NOMO-1 (cell line): Measurements from ENCODE around the gene KLK15.
"Not testable (repeated sequence)": the region's sequence is repeated elsewhere in the genome, so short reads cannot be mapped to it uniquely, and the experiment has no call there.

Experiments
- DNase-seq, 2 experiments: peaks; one replicate each; lab custom pipeline; 2025; ENCODE audit not compliant: unreplicated experiment in 2 of 2; lab: John Stamatoyannopoulos, UW

Gene KLK15

DNA sequence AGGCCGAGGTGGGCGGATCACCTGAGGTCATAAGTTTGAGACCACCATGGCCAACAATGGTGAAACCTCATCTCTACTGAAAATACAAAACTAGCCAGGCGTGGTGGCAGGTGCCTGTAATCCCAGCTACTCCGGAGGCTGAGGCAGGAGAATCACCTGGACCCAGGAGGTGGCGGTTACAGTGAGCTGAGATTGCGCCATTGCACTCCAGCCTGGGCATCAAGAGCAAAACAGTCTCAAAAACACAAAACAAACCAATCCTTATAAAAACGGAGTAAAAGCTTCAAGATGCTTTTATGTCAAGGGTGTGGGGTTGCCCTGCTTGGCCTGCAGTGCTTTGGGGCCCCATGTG is 36.0 kb downstream of the KLK15 start:
- no peak for DNase-seq

DNA sequence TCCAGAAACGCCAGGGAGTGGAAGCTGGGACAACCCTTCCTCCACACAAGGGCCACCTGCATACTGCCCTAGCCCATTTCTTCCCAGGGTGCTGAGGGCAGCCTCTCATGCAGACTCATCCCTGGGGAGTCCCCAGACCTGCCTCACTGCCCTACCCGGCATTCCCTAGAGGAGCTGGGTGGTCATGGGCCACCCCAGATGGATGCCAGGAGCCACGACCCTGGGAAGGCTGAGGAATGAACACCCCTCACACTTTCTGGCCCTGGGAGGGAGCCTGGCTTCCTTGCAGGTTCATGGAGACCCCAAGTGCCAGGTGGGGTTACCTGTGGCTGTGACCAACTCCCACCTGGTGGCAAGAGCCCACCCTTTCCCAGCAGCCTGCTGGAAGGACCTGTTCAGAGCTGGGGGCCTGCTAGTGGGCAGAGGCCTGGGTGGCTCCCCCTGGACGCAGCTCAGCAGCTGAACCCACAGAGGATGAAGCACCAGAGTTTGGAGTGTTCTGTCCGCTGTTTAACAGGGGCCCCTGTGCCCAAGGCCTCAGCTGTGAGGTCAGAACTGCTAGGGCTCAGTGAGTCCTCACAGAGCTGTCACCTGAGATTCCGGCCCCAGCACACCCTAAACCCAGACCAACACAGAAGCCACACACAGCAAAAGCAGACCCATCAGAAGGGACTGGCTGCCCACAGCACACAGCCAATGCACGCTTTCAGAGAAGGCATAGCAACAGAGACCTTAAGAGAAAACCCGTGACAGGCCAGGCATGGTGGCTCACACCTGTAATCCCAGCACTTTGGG is 36.5 kb downstream of the KLK15 start:
- no peak for DNase-seq

DNA sequence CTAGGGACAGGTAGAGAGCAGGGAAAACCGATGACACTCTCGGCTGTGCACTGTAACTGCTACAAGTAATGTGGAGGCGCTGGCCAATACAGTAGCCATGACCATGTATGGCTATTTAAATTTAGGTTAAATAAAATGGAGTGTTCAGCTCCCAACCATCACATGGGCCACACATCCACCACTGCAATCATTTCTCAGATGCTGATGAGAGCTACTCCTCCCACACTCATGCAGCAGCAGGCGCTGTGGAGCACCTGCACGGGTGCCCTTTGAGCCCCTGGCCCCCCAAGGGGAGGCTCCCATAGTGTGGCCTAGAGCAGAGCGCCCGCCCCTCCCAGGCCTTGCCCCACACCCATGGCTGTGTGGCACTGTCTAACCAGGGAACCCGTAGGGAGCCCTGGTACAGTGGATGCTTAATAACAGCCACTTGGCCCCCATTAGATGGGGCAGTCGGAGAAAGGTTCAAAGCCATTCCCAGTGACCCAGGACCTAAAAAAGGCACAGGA is 37.2 kb downstream of the KLK15 start:
- DNase-seq, result no peak

DNA sequence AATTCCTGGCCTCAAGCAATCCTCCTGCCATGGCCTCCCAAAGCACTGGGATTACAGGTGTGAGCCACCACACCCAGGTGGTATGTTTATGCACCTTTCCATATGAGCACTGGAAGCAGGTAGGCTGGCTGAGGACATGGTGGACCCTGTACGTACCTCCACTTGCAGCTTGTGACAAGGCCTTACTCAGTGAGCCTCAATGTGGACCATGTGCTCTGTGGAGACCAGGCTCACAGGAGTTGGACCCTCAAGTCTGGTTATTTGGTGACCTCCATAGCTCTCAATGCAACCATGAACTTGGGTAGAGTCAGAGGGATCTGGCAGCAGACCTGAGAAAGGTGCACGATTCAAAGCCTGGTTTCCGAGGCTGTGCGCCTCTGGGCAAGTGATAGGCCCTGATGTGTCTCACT is 37.7 kb downstream of the KLK15 start:
- no peak for DNase-seq

DNA sequence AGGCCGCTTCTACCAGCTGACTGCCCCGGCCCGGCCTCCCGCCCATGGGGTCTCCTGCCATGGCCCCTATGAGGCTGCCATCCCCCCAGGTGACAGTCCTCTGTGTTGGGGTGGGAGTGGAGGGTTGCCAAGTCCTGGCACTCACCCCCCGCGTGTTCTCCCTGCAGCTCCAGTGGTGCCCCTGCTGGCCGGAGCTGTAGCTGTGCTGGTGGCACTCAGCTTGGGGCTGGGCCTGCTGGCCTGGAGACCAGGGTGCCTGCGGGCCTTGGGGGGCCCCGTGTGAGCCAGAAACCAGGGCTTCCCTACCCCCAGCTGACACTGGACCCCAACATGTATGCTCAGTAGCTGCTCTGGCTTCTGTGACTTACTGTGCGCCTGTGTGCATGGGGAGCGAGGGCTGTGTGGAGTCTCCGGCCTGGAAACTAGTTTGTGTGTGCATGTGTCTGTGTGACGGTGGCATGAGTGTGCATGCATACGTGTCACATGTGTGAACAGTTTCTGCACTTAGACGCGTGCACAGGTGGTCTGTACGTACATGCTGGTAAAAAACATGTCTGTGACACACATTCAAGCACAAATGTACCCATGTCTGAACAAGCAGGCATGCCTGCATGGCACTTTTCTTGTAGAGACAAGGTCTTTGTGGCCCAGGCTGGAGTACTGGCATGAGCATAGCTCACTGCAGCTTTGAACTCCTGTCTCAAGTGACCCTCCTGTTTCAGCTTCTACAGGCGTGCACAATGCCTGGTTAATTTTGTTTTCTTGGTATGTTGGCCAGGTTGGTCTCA is 38.3 kb downstream of the KLK15 start:
- no peak for DNase-seq

DNA sequence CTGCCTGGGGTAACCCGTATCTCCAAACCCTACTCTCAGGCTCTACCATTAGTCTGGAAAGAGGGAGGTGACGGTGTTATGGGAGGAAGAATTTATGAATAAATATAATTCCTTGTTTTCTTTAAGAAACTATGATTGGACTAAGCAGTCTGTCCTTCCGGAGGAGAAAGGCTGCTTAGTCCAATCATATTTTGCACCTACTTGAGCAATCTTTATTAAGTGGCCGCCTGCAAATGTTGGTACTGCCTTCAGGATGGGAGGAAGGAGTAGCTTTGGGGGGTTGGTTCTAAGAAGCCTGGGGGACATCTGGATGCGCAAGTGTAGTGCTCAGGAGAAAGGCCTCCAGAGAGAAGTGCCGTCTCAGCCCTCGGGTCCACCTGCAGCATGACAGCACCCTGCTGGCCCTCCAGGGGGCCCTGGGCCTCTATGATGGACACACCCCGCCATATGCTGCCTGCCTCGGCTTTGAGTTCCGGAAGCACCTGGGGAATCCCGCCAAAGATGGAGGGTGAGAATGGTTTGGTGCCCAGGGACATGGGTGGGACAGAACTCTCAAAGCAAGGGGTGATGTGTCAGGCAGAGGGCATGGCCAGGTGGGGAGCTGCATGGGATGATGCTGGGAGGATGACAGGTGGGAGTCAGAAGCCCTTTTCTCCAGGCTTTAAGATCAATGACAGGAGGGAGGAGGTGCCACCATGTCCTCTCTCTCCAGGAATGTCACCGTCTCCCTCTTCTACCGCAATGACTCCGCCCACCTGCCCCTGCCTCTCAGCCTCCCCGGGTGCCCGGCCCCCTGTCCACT is 39.1 kb downstream of the KLK15 start:
- peak in 1 of 2 experiments; percentile 24 for DNase-seq

DNA sequence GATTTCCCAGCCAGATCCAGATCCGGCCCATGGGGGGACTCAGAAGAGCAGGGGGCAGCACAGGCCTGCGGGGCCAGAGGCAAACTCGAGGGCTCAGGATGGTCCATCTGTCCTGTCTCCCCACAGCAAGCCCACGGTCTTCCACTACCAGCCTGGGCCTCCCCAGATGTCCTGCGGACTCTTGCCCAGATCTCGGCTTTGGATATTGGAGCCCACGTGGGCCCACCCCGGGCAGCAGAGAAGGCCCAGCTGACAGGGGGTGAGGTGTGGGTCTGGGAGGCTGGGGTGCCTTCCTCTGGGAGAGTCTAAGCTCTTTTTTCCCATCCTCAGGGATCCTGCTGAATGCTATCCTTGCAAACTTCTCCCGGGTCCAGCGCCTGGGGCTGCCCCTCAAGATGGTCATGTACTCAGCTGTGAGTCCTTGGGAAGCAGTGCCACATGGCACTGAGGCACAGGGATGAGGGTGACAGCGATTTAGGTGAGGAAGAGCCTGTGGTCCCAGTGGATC is 39.8 kb downstream of the KLK15 start:
- no peak for DNase-seq

DNA sequence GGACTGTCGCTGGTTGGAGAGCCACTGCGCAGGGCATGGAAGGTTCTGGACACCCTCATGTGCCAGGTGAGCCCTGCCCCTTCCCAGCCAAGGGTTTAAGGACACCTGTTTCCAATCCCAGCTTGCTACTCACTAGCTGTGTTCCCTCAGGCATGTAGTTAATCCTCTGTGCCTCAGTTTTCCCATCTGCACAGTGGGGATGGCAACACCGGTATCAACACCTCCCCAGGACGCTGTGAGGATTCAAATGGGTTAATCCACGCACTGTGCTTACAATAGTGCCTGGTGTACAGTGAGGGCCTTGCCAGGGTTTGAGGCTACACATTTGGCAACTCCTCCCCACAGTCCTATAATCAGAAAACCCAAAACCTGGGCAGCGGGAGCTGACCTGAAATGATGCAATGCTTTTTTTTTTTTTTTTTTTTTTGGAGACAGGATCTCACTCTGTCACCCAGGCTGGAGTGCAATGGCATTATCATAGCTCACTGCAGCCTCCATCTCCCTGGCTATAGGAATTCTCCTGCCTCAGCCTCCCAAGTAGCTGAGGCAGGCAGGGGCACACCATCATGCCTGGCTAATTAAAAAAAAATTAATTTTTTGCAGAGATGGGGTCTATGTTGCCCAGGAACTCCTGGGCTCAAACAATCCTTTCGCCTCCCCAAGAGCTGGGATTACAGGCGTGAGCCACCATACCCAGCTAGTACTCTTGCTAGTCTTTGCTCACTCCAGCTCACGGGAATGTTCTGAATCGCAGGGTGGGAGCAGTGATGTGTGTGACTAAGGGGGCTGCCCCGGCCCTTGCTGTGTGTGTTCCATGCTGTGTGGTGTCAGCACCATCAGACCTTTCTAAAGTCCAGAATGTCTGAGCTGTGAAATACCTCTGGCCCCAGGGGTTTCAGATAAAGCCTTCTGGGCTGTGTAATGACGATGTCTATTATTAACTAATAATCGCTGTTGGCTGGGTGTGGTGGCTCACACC is 40.8 kb downstream of the KLK15 start:
- no peak for DNase-seq

DNA sequence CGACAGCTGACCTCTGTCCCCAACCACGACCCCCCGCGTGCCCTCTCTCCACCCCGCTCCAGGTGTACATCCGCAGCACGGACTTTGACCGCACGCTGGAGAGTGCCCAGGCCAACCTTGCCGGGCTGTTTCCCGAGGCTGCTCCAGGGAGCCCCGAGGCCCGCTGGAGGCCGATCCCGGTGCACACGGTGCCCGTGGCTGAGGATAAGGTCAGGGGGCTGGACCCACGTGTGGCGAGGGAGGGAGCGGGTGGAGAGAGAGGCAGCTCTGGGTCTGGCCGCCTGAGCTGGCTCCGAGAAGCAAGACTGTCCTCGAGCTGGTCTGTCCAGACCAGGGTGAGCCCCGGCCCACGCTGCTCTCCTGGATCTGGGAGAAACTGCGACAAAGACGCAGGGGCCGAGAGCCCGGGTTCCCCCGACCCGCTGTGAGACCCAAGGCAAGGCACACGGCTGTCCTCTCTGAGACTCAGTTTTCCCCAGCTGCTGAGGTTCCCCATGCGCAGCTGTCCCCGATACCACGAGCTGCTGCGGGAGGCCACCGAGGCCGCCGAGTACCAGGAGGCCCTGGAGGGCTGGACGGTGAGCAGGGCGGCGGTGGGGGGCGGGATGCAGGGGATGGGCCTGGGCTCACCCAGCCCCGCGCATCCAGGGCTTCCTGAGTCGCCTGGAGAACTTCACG is 41.6 kb downstream of the KLK15 start:
- DNase-seq, result no peak

DNA sequence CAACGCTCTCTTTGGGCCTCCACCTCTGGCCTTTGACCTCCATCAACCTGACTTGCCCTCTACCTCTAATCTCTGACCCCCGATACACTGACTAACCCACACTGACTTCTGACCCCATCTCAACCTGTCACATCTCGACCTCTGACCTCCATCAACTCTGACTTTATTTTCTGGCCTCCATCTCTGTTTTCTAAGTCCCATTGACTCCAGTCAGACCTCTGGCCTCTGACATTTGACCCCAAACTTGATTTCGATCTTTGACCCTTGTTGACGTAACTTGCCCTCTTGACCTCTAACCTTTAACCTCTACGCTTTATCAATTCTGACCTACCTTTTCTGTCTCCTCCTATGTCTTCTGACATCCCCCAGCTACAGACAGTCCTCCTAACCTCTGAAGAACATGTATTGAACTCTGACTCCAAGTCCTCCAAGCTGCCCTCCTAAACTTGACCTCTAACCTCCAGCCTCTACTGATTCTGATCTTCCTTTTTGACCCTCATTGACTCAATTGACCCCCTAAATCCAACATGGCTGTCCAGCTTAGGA is 42.4 kb downstream of the KLK15 start:
- DNase-seq, result no peak

DNA sequence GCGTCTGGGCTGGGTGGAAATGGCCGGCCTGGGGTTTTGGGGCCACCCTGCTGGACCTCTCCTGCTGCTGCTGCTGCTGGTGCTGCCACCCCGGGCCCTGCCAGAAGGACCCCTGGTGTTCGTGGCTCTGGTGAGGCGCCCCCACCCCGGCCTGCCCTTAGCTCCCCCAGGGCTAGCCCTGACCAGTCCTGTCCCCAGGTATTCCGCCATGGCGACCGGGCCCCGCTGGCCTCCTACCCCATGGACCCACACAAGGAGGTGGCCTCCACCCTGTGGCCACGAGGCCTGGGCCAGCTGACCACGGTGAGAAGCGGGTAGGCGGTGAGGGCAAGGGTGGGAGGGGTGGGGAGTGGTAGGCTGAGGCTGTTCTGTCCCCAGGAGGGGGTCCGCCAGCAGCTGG is 43.0 kb downstream of the KLK15 start, which contains the start of gene ACP4:
TSS of gene ACP4 (plus strand) at position 20 of the 400 bp plus-strand sequence. CDS start at position 20, 0 bp downstream.
- no peak for DNase-seq

DNA sequence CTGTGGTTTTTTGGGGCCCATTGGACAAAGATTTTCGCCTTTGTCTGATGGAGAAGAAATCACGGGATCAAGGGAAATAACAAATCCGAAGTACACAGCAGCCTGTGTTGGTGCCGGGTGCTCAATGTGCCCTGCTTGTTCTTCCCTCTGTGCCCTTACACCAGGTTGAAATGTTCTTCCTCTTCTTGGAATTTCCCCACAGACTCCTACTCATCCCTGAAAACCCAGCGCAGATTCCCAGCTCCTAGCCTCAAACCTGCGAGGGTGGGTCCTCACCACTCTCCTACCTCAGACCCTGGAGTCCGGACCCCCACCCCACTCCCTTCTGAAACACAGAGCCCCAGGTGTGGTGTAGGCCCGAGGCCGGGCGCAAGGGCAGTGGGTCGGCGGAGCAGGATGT is 48.0 kb downstream of the KLK15 start:
- no peak for DNase-seq

DNA sequence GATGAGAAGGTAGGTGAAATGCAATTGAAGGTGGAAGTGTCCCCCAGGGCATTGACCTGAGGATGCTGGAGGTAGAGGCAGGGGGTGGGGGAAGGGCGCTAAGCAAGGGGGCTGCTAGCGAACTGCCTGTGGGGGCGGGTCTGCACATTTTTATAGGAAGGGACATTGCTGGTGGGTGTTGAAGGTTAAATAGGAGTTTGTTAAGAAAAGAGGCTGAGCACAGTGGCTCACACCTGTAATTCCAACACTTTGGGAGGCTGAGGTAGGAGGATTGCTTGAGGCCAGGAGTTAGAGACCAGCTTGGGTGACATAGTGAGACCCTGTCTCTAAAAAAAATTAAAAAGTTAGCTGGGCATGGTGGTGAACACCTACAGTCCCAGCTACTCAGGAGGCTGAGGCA is 48.7 kb downstream of the KLK15 start:
- DNase-seq, result no peak

DNA sequence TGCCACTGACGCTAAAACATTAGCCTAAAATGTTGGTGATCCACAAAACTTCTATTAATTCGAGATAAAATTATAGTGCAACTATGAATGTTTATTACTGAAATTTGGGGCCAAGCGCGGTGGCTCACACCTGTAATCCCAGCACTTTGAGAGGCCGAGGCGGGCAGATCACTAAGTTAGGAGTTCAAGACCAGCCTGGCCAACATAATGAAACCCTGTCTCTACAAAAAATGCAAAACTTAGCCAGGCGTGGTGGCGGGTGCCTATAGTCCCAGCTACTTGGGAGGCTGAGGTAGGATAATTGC is 49.6 kb downstream of the KLK15 start:
- not testable (repeated sequence) for DNase-seq

DNA sequence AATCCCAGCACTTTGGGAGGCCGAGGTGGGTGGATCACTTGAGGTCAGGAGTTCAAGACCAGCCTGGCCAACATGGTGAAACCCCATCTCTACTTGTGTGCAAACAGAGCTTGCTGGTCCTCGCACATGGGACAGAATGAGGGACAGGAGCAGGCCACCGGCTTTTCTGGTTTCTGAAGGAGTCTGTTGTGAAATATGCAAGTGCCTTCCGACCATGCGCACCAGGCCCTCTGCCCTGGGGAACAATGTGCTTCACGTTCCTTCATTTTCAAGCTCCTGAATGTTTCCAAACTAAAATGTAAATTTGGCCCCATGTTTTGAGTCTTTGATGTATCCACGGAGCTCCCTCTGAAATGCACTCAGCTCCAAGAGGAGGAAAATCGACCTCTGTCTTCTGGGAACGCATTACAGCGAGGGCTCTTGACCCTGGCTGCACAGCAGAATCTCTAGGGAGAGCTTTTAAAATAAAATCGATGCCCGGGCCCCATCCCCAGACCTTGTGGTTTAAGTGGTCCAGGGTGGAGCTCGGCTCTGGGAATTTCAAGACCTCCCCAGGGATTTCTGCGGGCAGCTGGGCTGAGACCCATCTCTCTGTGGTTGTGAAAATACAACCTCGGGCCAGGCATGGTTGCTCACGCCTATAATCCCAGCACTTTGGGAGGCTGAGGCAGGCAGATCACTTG is 52.5 kb downstream of the KLK15 start:
- no peak for DNase-seq

DNA sequence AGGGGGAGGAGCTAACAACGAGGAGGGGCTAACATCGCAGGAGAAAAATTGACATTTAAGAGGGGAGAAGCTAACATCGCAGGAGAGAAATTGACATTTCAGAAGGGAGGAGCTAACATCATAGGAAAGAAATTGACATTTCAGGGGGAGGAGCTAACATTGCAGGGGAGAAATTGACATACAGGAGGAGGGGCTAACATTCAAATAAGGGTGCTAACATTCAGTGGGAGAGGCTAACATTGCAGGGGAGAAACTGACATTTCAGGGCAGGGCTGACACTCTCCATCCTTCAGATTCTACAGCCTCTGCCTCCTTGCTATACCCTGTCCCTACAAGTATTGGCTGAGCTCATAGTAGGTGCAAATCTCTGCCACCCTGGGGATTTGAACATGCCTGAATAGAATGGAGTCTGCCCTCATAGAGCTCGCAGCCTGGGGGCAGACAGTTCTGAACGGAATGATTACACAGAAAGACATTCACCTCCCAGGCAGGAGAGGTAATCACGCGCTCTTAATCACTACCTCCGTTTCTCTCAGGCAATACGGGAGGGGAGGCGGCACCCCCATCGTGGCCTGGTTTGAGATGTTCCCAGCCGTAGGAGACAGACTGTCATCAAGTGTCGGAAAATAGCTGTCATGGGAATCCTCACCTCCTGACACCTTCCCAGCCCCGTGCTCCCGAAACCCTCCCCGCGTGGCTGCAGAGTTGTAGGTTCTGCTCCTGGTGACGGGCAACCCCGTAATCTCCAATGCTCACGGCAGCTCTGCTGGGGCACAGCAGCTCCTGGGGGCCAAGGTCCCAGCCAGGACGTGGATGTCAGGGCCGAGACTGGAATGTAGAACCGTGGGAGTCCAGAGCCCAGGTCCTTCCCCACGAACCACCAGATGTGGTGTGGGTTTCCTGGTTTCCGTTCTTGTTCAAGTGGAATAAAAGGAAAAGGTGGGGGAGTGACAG is 53.6 kb downstream of the KLK15 start:
- DNase-seq, result no peak

DNA sequence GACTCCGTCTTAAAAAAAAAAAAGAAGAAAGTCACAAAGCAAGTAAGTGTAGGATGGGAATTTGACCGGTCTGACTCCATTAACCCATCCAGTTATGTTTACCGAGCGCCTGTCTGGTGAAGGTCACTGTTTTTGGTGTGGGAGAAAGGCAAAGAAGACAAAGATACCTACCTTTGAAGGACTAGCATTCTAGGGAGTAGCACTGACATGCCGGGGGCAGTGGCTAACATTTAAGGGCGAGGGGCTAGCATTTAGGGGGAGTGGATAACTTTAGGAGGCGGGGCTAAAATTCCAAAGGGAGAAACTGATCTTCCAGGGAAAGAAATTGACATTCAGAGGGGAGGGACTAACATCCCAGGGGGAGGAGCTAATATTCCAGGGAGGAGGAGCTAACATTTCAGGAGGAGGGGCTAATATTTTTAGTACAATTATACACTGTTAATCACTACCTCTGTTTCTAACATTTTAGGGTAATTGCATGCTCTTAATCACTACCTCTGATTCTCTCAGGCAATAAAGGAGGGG is 54.4 kb downstream of the KLK15 start:
- no peak for DNase-seq
